Activated naive CD4-positive, alpha-beta T cell treated with anti-CD3 and anti-CD28 coated beads, Interleukin-2, amount 50 U/mL, for 72 hours (primary cell): ENCODE results near the gene PAM. TPM values are rescaled to one million over a fixed set of nuclear protein-coding genes. Genes with fewer than 3 reads are reported as not detected.

Experiments used
- ATAC-seq, 2 donors: fragments of 150-1000 bp; cut with Tn5 transposase; 2 replicates each; pipeline ENCODE4 v1.10.0; 2021; ENCODE audit warnings: mild to moderate bottlenecking in 2 of 2, moderate library complexity in 2 of 2
- DNase-seq, 2 donors: peaks; one replicate each; pipeline ENCODE4 v3.0.0; 2021 to 2022; ENCODE audit warnings: low spot score in 2 of 2
- H3K27ac Mint-ChIP-seq, 2 donors: one replicate each; pipeline ENCODE4 v1.8.0; 2022; ENCODE audit warnings: mild to moderate bottlenecking in 2 of 2, mixed read lengths in 2 of 2
- H3K36me3 Mint-ChIP-seq, 2 donors: one replicate each; pipeline ENCODE4 v1.8.0; 2022; ENCODE audit warnings: mixed read lengths in 2 of 2
- H3K9me3 Mint-ChIP-seq, 2 donors: one replicate each; pipeline ENCODE4 v1.8.0; 2022; ENCODE audit warnings: mixed read lengths in 2 of 2
- total RNA-seq, 2 donors: library from RNA; stranded (reverse); gene quantifications; one replicate each; pipeline ENCODE4 v1.2.3, GENCODE V29; 2022

The PAM gene
- total RNA-seq, 2 donors from 2014 or later, result 14.2 to 88.0 TPM

GRCh38 chr5:102790748-102791147, 35.6 kb downstream of the PAM start:
- H3K9me3 Mint-ChIP-seq, result no peaks in the 10 kb centered on the region
- ATAC-seq (no peak), DNase-seq (no peak)
- H3K36me3 Mint-ChIP-seq, result no peaks in the 10 kb centered on the region
- no peak overlapping the region for H3K27ac Mint-ChIP-seq

- peak in 1 of 2 donors; percentile 41 for ATAC-seq
- Mint-ChIP-seq H3K27ac (no peak overlapping the region), H3K9me3 (no peaks in the 10 kb centered on the region), H3K36me3 (peaks cover 0 to 7% of the 10 kb centered on the region in 2 donors)
- no peak for DNase-seq
Observed at GRCh38 chr5:102792705-102793104, 37.6 kb downstream of the PAM start.

- Mint-ChIP-seq H3K27ac (no peak overlapping the region), H3K9me3 (no peaks in the 10 kb centered on the region), H3K36me3 (peaks cover 0 to 7% of the 10 kb centered on the region in 2 donors)
- ATAC-seq (no peak), DNase-seq (no peak)
Observed at GRCh38 chr5:102794047-102794446, 38.9 kb downstream of the PAM start.

GRCh38 chr5:102794677-102795331, 39.7 kb downstream of the PAM start:
- H3K36me3 Mint-ChIP-seq, result peaks cover 0 to 7% of the 10 kb centered on the region in 2 donors
- H3K9me3 Mint-ChIP-seq, result no peaks in the 10 kb centered on the region
- H3K27ac Mint-ChIP-seq, result peak overlapping the region in 1 of 2 donors; percentile 14
- no peak for DNase-seq
- no peak for ATAC-seq

GRCh38 chr5:102795526-102795925, 40.4 kb downstream of the PAM start:
- ATAC-seq (no peak), DNase-seq (no peak)
- Mint-ChIP-seq H3K36me3 (peaks cover 0 to 7% of the 10 kb centered on the region in 2 donors), H3K9me3 (no peaks in the 10 kb centered on the region), H3K27ac (peak overlapping the region in 1 of 2 donors; percentile 20)

- Mint-ChIP-seq H3K9me3 (no peaks in the 10 kb centered on the region), H3K27ac (no peak overlapping the region), H3K36me3 (peaks cover 0 to 7% of the 10 kb centered on the region in 2 donors)
- no peak for ATAC-seq
- DNase-seq, result no peak
Observed at GRCh38 chr5:102796009-102796408, 40.9 kb downstream of the PAM start.

- no peak overlapping the region for H3K27ac Mint-ChIP-seq
- H3K36me3 Mint-ChIP-seq, result peaks cover 0 to 7% of the 10 kb centered on the region in 2 donors
- H3K9me3 Mint-ChIP-seq, result no peaks in the 10 kb centered on the region
- ATAC-seq (no peak), DNase-seq (no peak)
Observed at GRCh38 chr5:102796498-102796897, 41.4 kb downstream of the PAM start.

- DNase-seq (no peak), ATAC-seq (no peak)
- no peaks in the 10 kb centered on the region for H3K9me3 Mint-ChIP-seq
Observed at GRCh38 chr5:102797322-102797884, 42.3 kb downstream of the PAM start.

GRCh38 chr5:102798104-102798785, 43.1 kb downstream of the PAM start:
- Mint-ChIP-seq H3K27ac (peak overlapping the region in 1 of 2 donors; percentile 85), H3K36me3 (peaks cover 0 to 7% of the 10 kb centered on the region in 2 donors), H3K9me3 (no peaks in the 10 kb centered on the region)
- DNase-seq (no peak), ATAC-seq (no peak)

More at GRCh38 chr5:102797322-102797884, 42.3 kb downstream of the PAM start:
- peaks cover 0 to 7% of the 10 kb centered on the region in 2 donors for H3K36me3 Mint-ChIP-seq
- peak overlapping the region in 1 of 2 donors; percentile 14 for H3K27ac Mint-ChIP-seq

- H3K27ac Mint-ChIP-seq, result no peak overlapping the region
- ATAC-seq (no peak), DNase-seq (no peak)
Observed at GRCh38 chr5:102799017-102799416, 43.9 kb downstream of the PAM start.

GRCh38 chr5:102800427-102800826, 45.3 kb downstream of the PAM start:
- no peak for DNase-seq
- H3K27ac Mint-ChIP-seq, result peak overlapping the region in 1 of 2 donors; percentile 56
- H3K36me3 Mint-ChIP-seq, result peaks cover 0 to 7% of the 10 kb centered on the region in 2 donors
- ATAC-seq, result no peak
- H3K9me3 Mint-ChIP-seq, result no peaks in the 10 kb centered on the region

More at GRCh38 chr5:102799017-102799416, 43.9 kb downstream of the PAM start:
- Mint-ChIP-seq H3K36me3 (peaks cover 0 to 7% of the 10 kb centered on the region in 2 donors), H3K9me3 (no peaks in the 10 kb centered on the region)

- Mint-ChIP-seq H3K36me3 (peaks cover 0 to 4% of the 10 kb centered on the region in 2 donors), H3K9me3 (no peaks in the 10 kb centered on the region), H3K27ac (no peak overlapping the region)
- ATAC-seq, result peak; percentile 44 to 70
- DNase-seq, result no peak
Observed at GRCh38 chr5:102801371-102801770, 46.3 kb downstream of the PAM start.

GRCh38 chr5:102802708-102803458, 47.8 kb downstream of the PAM start:
- H3K27ac Mint-ChIP-seq, result peak overlapping the region in 1 of 2 donors; percentile 52
- H3K9me3 Mint-ChIP-seq, result no peaks in the 10 kb centered on the region
- H3K36me3 Mint-ChIP-seq, result no peaks in the 10 kb centered on the region
- ATAC-seq (no peak), DNase-seq (no peak)

- ATAC-seq, result no peak
- Mint-ChIP-seq H3K27ac (no peak overlapping the region), H3K9me3 (no peaks in the 10 kb centered on the region), H3K36me3 (no peaks in the 10 kb centered on the region)
- DNase-seq, result no peak
Observed at GRCh38 chr5:102807878-102808502, 52.9 kb downstream of the PAM start.

GRCh38 chr5:102809033-102809432, 53.9 kb downstream of the PAM start:
- no peaks in the 10 kb centered on the region for H3K36me3 Mint-ChIP-seq

GRCh38 chr5:102811972-102812371, 56.9 kb downstream of the PAM start:
- Mint-ChIP-seq H3K27ac (no peak overlapping the region), H3K9me3 (no peaks in the 10 kb centered on the region), H3K36me3 (no peaks in the 10 kb centered on the region)
- ATAC-seq (peak in 1 of 2 donors; percentile 46), DNase-seq (no peak)

More at GRCh38 chr5:102809033-102809432, 53.9 kb downstream of the PAM start:
- no peak for ATAC-seq
- no peak for DNase-seq
- peak overlapping the region in 1 of 2 donors; percentile 88 for H3K27ac Mint-ChIP-seq
- no peaks in the 10 kb centered on the region for H3K9me3 Mint-ChIP-seq
